Measurements from ENCODE around the gene RCN2.
"Not testable (repeated sequence)": the region's sequence is repeated elsewhere in the genome, so short reads cannot be mapped to it uniquely, and the experiment has no call there.

Gene RCN2

GRCh38 chr15:76932135-76932966, 802 bp downstream of the RCN2 start:
- in situ Hi-C loops (cut with HindIII; ENCODE audit: low sequenced_read_pairs): no loop called here

GRCh38 chr15:76935620-76936019, 4.1 kb downstream of the RCN2 start:
- in situ Hi-C loops (cut with HindIII; ENCODE audit: low sequenced_read_pairs): no loop called here

- in situ Hi-C loops (cut with HindIII; ENCODE audit: low sequenced_read_pairs): no loop called here
Observed at GRCh38 chr15:76936671-76937070, 5.1 kb downstream of the RCN2 start.

GRCh38 chr15:76938752-76939151, 7.2 kb downstream of the RCN2 start:
- in situ Hi-C loops (cut with HindIII; ENCODE audit: low sequenced_read_pairs): no loop called here

GRCh38 chr15:76939715-76940114, 8.2 kb downstream of the RCN2 start:
- in situ Hi-C loops (cut with HindIII; ENCODE audit: low sequenced_read_pairs): no loop called here

GRCh38 chr15:76941636-76942035, 10.1 kb downstream of the RCN2 start:
- in situ Hi-C loops (cut with HindIII; ENCODE audit: low sequenced_read_pairs): no loop called here

- in situ Hi-C loops (cut with HindIII; ENCODE audit: low sequenced_read_pairs): no loop called here
Observed at GRCh38 chr15:76942331-76942730, 10.8 kb downstream of the RCN2 start.

GRCh38 chr15:76945494-76946093, 14.0 kb downstream of the RCN2 start:
- in situ Hi-C loops (cut with HindIII; ENCODE audit: low sequenced_read_pairs): no loop called here

GRCh38 chr15:76947454-76947853, 15.9 kb downstream of the RCN2 start:
- in situ Hi-C loops (cut with HindIII; ENCODE audit: low sequenced_read_pairs): no loop called here

- in situ Hi-C loops (cut with HindIII; ENCODE audit: low sequenced_read_pairs): no loop called here
Observed at GRCh38 chr15:76951220-76951619, 19.7 kb downstream of the RCN2 start.

- in situ Hi-C loops (cut with HindIII; ENCODE audit: low sequenced_read_pairs): no loop called here
Observed at GRCh38 chr15:76953913-76954312, 22.4 kb downstream of the RCN2 start.

GRCh38 chr15:76954744-76955143, 23.2 kb downstream of the RCN2 start:
- in situ Hi-C loops (cut with HindIII; ENCODE audit: low sequenced_read_pairs): no loop called here

GRCh38 chr15:76961268-76962011, 29.9 kb downstream of the RCN2 start:
- in situ Hi-C loops (cut with HindIII; ENCODE audit: low sequenced_read_pairs): no loop called here

GRCh38 chr15:76962337-76963013, 30.9 kb downstream of the RCN2 start:
- in situ Hi-C loops (cut with HindIII; ENCODE audit: low sequenced_read_pairs): no loop called here

- in situ Hi-C loops (cut with HindIII; ENCODE audit: low sequenced_read_pairs): no loop called here
Observed at GRCh38 chr15:76963596-76963995, 32.0 kb downstream of the RCN2 start.

GRCh38 chr15:76964157-76964556, 32.6 kb downstream of the RCN2 start:
- in situ Hi-C loops (cut with HindIII; ENCODE audit: low sequenced_read_pairs): no loop called here

- in situ Hi-C loops (cut with HindIII; ENCODE audit: low sequenced_read_pairs): not testable (repeated sequence)
Observed at GRCh38 chr15:76966051-76966450, 34.5 kb downstream of the RCN2 start.

- in situ Hi-C loops (cut with HindIII; ENCODE audit: low sequenced_read_pairs): no loop called here
Observed at GRCh38 chr15:76967067-76967466, 35.5 kb downstream of the RCN2 start.

GRCh38 chr15:76968306-76968705, 36.8 kb downstream of the RCN2 start:
- in situ Hi-C loops (cut with HindIII; ENCODE audit: low sequenced_read_pairs): no loop called here

- in situ Hi-C loops (cut with HindIII; ENCODE audit: low sequenced_read_pairs): no loop called here
Observed at GRCh38 chr15:76972389-76973361, 41.1 kb downstream of the RCN2 start.

All from DLD1 (cell line).